Measurements from ENCODE around the gene OBI1.
"Not testable (repeated sequence)": the region's sequence is repeated elsewhere in the genome, so short reads cannot be mapped to it uniquely, and the experiment has no call there.

The OBI1 gene

DNA sequence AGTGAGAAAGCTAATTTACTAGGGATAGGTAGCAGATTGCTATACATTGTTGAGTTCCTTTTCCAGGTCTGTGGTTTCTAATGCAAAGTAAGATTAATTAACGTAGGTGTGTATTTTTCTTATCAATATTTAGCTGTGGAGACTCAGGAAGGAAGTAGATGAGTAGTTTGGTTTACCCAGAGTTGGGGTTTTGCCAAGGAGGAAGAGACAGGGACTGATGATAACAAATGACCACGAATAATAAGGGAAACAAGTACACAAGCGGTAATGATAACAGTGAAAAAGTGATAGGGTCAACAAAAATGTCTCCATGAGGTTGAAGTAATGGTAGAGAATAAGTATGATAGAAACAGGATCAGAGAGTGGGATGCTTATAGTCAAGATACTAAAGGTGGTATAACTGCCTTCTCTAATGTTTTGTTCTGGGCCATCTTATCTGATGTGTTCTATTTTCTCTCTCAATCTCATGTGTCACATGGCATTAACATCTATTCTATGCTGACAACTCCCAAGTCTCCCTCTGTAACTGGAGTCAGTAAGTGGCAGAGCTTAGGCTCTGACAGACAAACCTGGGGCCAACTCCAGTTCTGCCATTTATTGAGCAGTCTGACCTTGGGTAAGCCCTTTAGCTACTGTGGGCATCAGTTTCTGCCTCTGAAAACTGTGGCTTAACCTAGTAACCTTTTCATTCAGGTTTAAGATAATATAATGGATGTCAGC, 8.8 kb downstream of the OBI1 start:
- no peak overlapping the region for H3K9ac ChIP-seq (ENCODE audit: low read depth in 1 of 2, low read length in 2 of 2)
- no peak overlapping the region for H3K27ac ChIP-seq (ENCODE audit: low read depth, low read length)
- H3K36me3 ChIP-seq (ENCODE audit: control insufficient read depth in 1 of 2, insufficient read depth in 2 of 2, low read length in 2 of 2), result no peaks in the 10 kb centered on the region
- H3K4me3 ChIP-seq (ENCODE audit: low read depth in 1 of 2, low read length in 2 of 2), result no peak overlapping the region
- H3K9me3 ChIP-seq (ENCODE audit: control insufficient read depth in 1 of 2, low read length in 2 of 2), result no peaks in the 10 kb centered on the region
- peaks cover 15 to 18% of the 10 kb centered on the region in 2 donors for H3K4me1 ChIP-seq (ENCODE audit: control insufficient read depth in 1 of 2, insufficient read depth in 2 of 2, low read length in 2 of 2)
- no peaks in the 10 kb centered on the region for H3K27me3 ChIP-seq (ENCODE audit: control insufficient read depth in 1 of 2, insufficient read depth in 2 of 2, low read length in 2 of 2)

DNA sequence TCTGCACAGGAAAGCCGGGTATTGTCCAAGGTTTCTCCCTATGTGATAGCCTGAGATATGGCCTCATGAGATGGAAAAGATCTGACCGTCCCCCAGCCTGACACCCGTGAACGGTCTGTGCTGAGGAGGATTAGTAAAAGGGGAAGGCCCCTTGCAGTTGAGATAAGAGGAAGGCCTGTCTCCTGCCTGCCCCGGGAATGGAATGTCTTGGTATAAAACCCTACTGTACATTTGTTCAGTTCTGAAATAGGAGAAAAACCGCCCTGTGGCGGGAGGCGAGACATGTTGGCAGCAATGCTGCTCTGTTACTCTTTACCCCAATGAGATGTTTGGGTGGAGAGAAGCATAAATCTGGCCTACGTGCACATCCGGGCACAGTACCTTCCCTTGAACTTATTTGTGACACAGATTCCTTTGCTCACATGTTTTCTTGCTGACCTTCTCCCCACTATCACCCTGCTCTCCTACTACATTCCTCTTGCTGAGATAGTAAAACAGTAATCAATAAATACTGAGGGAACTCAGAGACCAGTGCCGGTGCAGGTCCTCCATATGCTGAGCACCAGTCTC, 11.8 kb downstream of the OBI1 start:
- not testable (repeated sequence) for H3K4me3 ChIP-seq (ENCODE audit: low read depth in 1 of 2, low read length in 2 of 2); H3K27me3 ChIP-seq (ENCODE audit: control insufficient read depth in 1 of 2, insufficient read depth in 2 of 2, low read length in 2 of 2); H3K27ac ChIP-seq (ENCODE audit: low read depth, low read length); H3K9me3 ChIP-seq (ENCODE audit: control insufficient read depth in 1 of 2, low read length in 2 of 2); H3K9ac ChIP-seq (ENCODE audit: low read depth in 1 of 2, low read length in 2 of 2); H3K36me3 ChIP-seq (ENCODE audit: control insufficient read depth in 1 of 2, insufficient read depth in 2 of 2, low read length in 2 of 2)
- peaks cover 15 to 18% of the 10 kb centered on the region in 2 donors for H3K4me1 ChIP-seq (ENCODE audit: control insufficient read depth in 1 of 2, insufficient read depth in 2 of 2, low read length in 2 of 2)

DNA sequence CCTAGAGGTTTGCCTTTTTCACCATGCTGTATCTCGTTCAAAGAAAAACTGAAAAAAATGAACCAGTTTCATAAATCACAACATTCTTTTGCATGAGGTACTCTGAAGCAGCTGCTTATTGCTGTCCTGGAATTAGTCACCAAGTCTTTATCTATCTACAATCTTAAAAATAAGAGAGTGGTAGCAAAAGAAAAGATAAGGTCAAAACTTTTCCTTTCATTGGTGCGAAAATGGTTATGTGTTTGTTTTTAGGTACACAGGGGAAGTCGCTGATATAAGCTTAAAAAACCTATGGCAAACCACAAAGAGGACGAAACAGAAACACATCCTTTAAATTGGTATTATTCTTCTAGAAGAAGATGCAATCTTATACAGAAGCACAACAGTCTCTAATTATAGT, 20.7 kb downstream of the OBI1 start:
- Histone ChIP-seq H3K27ac (ENCODE audit: low read depth, low read length) (no peak overlapping the region), H3K4me1 (ENCODE audit: control insufficient read depth in 1 of 2, insufficient read depth in 2 of 2, low read length in 2 of 2) (no peaks in the 10 kb centered on the region), H3K36me3 (ENCODE audit: control insufficient read depth in 1 of 2, insufficient read depth in 2 of 2, low read length in 2 of 2) (peaks cover 26 to 40% of the 10 kb centered on the region in 2 donors), H3K4me3 (ENCODE audit: low read depth in 1 of 2, low read length in 2 of 2) (no peak overlapping the region), H3K9me3 (ENCODE audit: control insufficient read depth in 1 of 2, low read length in 2 of 2) (no peaks in the 10 kb centered on the region), H3K9ac (ENCODE audit: low read depth in 1 of 2, low read length in 2 of 2) (no peak overlapping the region), H3K27me3 (ENCODE audit: control insufficient read depth in 1 of 2, insufficient read depth in 2 of 2, low read length in 2 of 2) (no peaks in the 10 kb centered on the region)

DNA sequence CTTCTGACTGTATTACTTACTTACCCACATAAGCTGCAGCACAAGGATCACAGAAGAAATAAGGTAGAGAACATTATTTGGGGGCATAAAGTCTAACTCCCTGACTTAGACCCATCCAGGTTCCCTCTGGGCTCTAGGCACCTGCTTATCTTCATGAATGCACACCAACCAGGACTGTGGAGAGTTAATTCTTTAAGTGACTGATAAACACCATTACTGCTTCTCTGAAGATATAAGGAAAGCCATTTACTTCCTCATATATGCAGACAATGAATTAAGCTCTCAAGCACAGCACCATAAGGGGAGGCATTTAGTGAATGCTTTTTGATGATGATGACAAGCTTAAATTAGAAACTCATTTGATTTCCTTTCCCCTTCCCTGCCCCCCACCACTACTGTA, 22.5 kb downstream of the OBI1 start:
- H3K27ac ChIP-seq (ENCODE audit: low read depth, low read length), result no peak overlapping the region
- H3K9ac ChIP-seq (ENCODE audit: low read depth in 1 of 2, low read length in 2 of 2), result no peak overlapping the region
- H3K4me3 ChIP-seq (ENCODE audit: low read depth in 1 of 2, low read length in 2 of 2), result no peak overlapping the region
- H3K9me3 ChIP-seq (ENCODE audit: control insufficient read depth in 1 of 2, low read length in 2 of 2), result no peaks in the 10 kb centered on the region
- H3K27me3 ChIP-seq (ENCODE audit: control insufficient read depth in 1 of 2, insufficient read depth in 2 of 2, low read length in 2 of 2), result no peaks in the 10 kb centered on the region
- H3K36me3 ChIP-seq (ENCODE audit: control insufficient read depth in 1 of 2, insufficient read depth in 2 of 2, low read length in 2 of 2), result peaks cover 32 to 50% of the 10 kb centered on the region in 2 donors
- H3K4me1 ChIP-seq (ENCODE audit: control insufficient read depth in 1 of 2, insufficient read depth in 2 of 2, low read length in 2 of 2), result no peaks in the 10 kb centered on the region

DNA sequence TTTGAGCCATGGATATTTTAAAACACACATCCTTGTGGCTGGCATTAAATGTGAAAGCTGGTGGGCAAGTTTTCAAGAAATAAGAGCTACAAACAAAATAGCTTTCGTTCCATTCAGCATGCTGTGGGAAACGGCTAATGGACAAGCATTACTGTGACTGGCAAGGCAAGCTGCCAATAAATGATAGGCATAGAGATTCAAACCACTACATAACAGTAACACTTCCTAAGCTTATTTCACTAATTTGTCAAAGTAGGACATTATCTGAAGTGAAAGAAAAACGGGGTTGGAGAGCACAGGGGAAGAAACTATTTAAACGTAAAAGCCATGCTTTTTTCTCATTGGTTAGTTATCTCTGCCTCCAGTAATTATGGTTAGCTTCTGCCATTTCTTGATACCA, 26.0 kb downstream of the OBI1 start:
- peaks cover 32 to 50% of the 10 kb centered on the region in 2 donors for H3K36me3 ChIP-seq (ENCODE audit: control insufficient read depth in 1 of 2, insufficient read depth in 2 of 2, low read length in 2 of 2)
- no peak overlapping the region for H3K4me3 ChIP-seq (ENCODE audit: low read depth in 1 of 2, low read length in 2 of 2)
- no peaks in the 10 kb centered on the region for H3K27me3 ChIP-seq (ENCODE audit: control insufficient read depth in 1 of 2, insufficient read depth in 2 of 2, low read length in 2 of 2)
- H3K9me3 ChIP-seq (ENCODE audit: control insufficient read depth in 1 of 2, low read length in 2 of 2), result no peaks in the 10 kb centered on the region
- peaks cover 0 to 10% of the 10 kb centered on the region in 2 donors for H3K4me1 ChIP-seq (ENCODE audit: control insufficient read depth in 1 of 2, insufficient read depth in 2 of 2, low read length in 2 of 2)
- H3K9ac ChIP-seq (ENCODE audit: low read depth in 1 of 2, low read length in 2 of 2), result no peak overlapping the region
- H3K27ac ChIP-seq (ENCODE audit: low read depth, low read length), result no peak overlapping the region

DNA sequence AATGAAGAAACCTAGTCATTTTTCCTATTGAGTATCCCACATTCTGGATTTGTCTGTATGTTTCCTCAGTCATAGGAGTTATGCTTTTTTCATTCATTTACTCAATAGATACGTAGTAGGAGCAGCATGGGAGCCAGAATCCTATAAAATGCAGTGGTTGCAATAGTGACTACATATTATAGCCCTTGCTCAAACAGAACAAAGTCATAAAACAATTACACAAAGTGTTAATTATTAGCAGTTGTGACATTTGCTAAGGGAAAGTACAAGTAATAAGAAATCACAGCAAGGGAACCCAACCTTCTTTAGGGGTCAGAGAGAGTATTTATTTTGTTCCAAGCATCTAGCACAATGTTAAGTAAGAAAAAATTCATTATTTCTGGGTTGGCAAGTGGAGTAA, 27.9 kb downstream of the OBI1 start:
- H3K9ac ChIP-seq (ENCODE audit: low read depth in 1 of 2, low read length in 2 of 2), result no peak overlapping the region
- H3K9me3 ChIP-seq (ENCODE audit: control insufficient read depth in 1 of 2, low read length in 2 of 2), result no peaks in the 10 kb centered on the region
- no peak overlapping the region for H3K27ac ChIP-seq (ENCODE audit: low read depth, low read length)
- H3K36me3 ChIP-seq (ENCODE audit: control insufficient read depth in 1 of 2, insufficient read depth in 2 of 2, low read length in 2 of 2), result peaks cover 20 to 33% of the 10 kb centered on the region in 2 donors
- no peak overlapping the region for H3K4me3 ChIP-seq (ENCODE audit: low read depth in 1 of 2, low read length in 2 of 2)
- no peaks in the 10 kb centered on the region for H3K27me3 ChIP-seq (ENCODE audit: control insufficient read depth in 1 of 2, insufficient read depth in 2 of 2, low read length in 2 of 2)
- H3K4me1 ChIP-seq (ENCODE audit: control insufficient read depth in 1 of 2, insufficient read depth in 2 of 2, low read length in 2 of 2), result peaks cover 0 to 10% of the 10 kb centered on the region in 2 donors

DNA sequence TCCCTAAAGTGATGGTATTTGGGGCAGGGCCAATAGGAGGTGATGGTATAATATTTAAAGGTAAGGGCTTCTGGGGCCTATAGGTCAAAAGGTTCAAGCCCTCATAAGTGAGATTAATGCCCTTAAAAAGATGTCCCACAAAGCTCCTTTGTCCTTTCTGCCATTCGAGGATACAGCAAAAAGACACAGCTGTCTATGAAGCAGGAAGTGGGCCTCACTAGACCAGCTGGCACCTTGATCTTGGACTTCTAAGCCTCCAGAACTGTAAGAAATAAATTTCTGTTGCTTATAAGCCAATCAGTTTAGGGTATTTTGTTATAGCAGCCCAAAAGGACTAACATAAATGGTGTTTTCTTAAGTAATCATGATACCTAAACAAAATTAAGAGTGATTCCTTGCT, 28.4 kb downstream of the OBI1 start:
- peaks cover 20 to 33% of the 10 kb centered on the region in 2 donors for H3K36me3 ChIP-seq (ENCODE audit: control insufficient read depth in 1 of 2, insufficient read depth in 2 of 2, low read length in 2 of 2)
- H3K4me3 ChIP-seq (ENCODE audit: low read depth in 1 of 2, low read length in 2 of 2), result no peak overlapping the region
- H3K27ac ChIP-seq (ENCODE audit: low read depth, low read length), result no peak overlapping the region
- H3K9me3 ChIP-seq (ENCODE audit: control insufficient read depth in 1 of 2, low read length in 2 of 2), result no peaks in the 10 kb centered on the region
- H3K27me3 ChIP-seq (ENCODE audit: control insufficient read depth in 1 of 2, insufficient read depth in 2 of 2, low read length in 2 of 2), result no peaks in the 10 kb centered on the region
- no peak overlapping the region for H3K9ac ChIP-seq (ENCODE audit: low read depth in 1 of 2, low read length in 2 of 2)
- H3K4me1 ChIP-seq (ENCODE audit: control insufficient read depth in 1 of 2, insufficient read depth in 2 of 2, low read length in 2 of 2), result peaks cover 0 to 10% of the 10 kb centered on the region in 2 donors

DNA sequence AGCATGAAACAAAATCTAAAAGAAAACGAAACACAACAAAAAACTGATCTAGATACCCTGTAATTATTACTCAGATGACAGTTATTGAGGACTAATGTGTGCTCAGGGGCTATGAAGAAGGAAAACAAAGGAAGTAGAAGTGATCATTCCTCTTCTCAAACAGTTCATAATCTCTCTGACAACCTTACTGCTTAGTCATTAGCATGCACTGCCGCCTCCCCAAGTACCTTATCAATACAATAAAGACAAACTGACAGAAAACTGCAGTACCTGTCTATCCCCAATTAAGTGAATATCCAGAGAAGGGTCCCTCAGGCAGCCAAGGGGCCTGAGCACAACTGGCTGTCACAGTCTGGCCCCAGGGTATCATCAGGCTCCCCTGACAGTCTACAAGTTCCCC, 33.6 kb downstream of the OBI1 start:
- peaks cover 7 to 8% of the 10 kb centered on the region in 2 donors for H3K36me3 ChIP-seq (ENCODE audit: control insufficient read depth in 1 of 2, insufficient read depth in 2 of 2, low read length in 2 of 2)
- H3K4me3 ChIP-seq (ENCODE audit: low read depth in 1 of 2, low read length in 2 of 2), result no peak overlapping the region
- no peaks in the 10 kb centered on the region for H3K9me3 ChIP-seq (ENCODE audit: control insufficient read depth in 1 of 2, low read length in 2 of 2)
- H3K27me3 ChIP-seq (ENCODE audit: control insufficient read depth in 1 of 2, insufficient read depth in 2 of 2, low read length in 2 of 2), result no peaks in the 10 kb centered on the region
- H3K27ac ChIP-seq (ENCODE audit: low read depth, low read length), result no peak overlapping the region
- H3K9ac ChIP-seq (ENCODE audit: low read depth in 1 of 2, low read length in 2 of 2), result no peak overlapping the region
- peaks cover 0 to 2% of the 10 kb centered on the region in 2 donors for H3K4me1 ChIP-seq (ENCODE audit: control insufficient read depth in 1 of 2, insufficient read depth in 2 of 2, low read length in 2 of 2)

DNA sequence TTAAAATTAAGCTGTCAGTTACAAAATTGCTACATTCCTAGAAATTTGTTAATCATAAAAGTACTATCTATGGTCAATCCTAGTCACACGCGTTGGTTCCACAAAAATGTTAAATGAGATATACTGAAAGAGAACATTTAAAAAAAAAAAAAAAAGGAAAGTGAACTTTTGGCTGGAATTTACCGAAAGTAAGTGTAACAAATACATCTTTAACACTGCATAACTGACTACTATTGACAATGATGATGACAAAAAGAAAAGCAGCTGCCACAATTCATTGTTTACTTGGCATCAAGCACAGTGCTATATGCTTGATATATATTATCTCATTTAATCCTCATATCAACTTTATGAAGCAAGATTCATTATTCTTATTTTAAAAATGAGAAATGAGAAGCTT, 35.8 kb downstream of the OBI1 start:
- no peaks in the 10 kb centered on the region for H3K9me3 ChIP-seq (ENCODE audit: control insufficient read depth in 1 of 2, low read length in 2 of 2)
- no peak overlapping the region for H3K4me3 ChIP-seq (ENCODE audit: low read depth in 1 of 2, low read length in 2 of 2)
- H3K4me1 ChIP-seq (ENCODE audit: control insufficient read depth in 1 of 2, insufficient read depth in 2 of 2, low read length in 2 of 2), result no peaks in the 10 kb centered on the region
- no peak overlapping the region for H3K9ac ChIP-seq (ENCODE audit: low read depth in 1 of 2, low read length in 2 of 2)
- H3K27ac ChIP-seq (ENCODE audit: low read depth, low read length), result no peak overlapping the region
- no peaks in the 10 kb centered on the region for H3K27me3 ChIP-seq (ENCODE audit: control insufficient read depth in 1 of 2, insufficient read depth in 2 of 2, low read length in 2 of 2)
- peaks cover 0 to 3% of the 10 kb centered on the region in 2 donors for H3K36me3 ChIP-seq (ENCODE audit: control insufficient read depth in 1 of 2, insufficient read depth in 2 of 2, low read length in 2 of 2)

DNA sequence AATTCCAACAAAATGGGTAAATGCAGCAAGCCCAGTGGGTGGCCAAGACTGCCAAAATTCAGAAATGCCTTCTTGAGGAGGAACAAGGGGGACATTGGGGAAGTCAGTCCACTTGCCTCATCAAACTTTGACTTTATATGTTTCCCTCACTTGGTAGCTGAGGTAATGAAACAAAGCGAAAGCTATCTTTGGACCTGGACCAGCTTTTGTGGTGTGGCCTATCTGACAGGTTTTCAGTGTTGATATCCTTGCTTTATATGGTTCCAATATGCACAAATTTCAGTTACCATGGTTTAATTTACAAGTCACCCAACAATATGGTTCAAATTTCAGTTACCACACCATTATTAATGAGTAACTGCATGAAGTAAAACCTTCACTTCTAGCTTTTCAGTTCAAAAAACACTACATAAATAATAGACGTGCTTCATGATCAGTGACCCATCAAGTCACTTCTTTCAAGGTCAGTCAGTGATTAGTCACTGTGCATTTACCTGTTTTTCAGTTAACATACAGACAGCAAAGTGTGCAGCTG, 38.0 kb downstream of the OBI1 start:
- Histone ChIP-seq H3K9ac (ENCODE audit: low read depth in 1 of 2, low read length in 2 of 2) (no peak overlapping the region), H3K4me3 (ENCODE audit: low read depth in 1 of 2, low read length in 2 of 2) (no peak overlapping the region), H3K27me3 (ENCODE audit: control insufficient read depth in 1 of 2, insufficient read depth in 2 of 2, low read length in 2 of 2) (no peaks in the 10 kb centered on the region), H3K36me3 (ENCODE audit: control insufficient read depth in 1 of 2, insufficient read depth in 2 of 2, low read length in 2 of 2) (peaks cover 7 to 13% of the 10 kb centered on the region in 2 donors), H3K4me1 (ENCODE audit: control insufficient read depth in 1 of 2, insufficient read depth in 2 of 2, low read length in 2 of 2) (no peaks in the 10 kb centered on the region), H3K27ac (ENCODE audit: low read depth, low read length) (no peak overlapping the region), H3K9me3 (ENCODE audit: control insufficient read depth in 1 of 2, low read length in 2 of 2) (no peaks in the 10 kb centered on the region)

Measured in duodenal mucosa (tissue), 2 donors.